AG10803 (cell line): ENCODE measurements around the gene BMPR1B.

Experiments
- DNase-seq: peaks from one replicate; pipeline ENCODE4 v3.0.0; 2010; ENCODE audit warnings: low read depth
- H3K4me3 ChIP-seq: 2 replicates; pipeline ENCODE4 v1.5.1; 2011; ENCODE audit warnings: mild to moderate bottlenecking, low read length, control low read depth
- CTCF ChIP-seq: conservative IDR thresholded peaks from 2 replicates; pipeline ENCODE4 v1.5.1; 2011; ENCODE audit warnings: mild to moderate bottlenecking, low read length, control low read depth, inconsistent platforms

The BMPR1B gene

GRCh38 chr4:95178938-95179337 lies 421.2 kb downstream of the BMPR1B start:
- no peak overlapping the region for H3K4me3 ChIP-seq
- no peak for TF ChIP-seq CTCF
- no peak for DNase-seq

GRCh38 chr4:95180531-95181242 lies 422.9 kb downstream of the BMPR1B start:
- H3K4me3 ChIP-seq: no peak overlapping the region
- TF ChIP-seq CTCF: no peak
- DNase-seq: no peak

GRCh38 chr4:95181243-95181995 lies 423.7 kb downstream of the BMPR1B start:
- H3K4me3 ChIP-seq: no peak overlapping the region
- TF ChIP-seq CTCF: no peak
- DNase-seq: peak; percentile 27

- no peak for DNase-seq
- H3K4me3 ChIP-seq: no peak overlapping the region
- no peak for TF ChIP-seq CTCF
These were observed 424.2 kb downstream of the BMPR1B start for GRCh38 chr4:95181996-95182306.

GRCh38 chr4:95183656-95184408 lies 426.1 kb downstream of the BMPR1B start:
- no peak for TF ChIP-seq CTCF

GRCh38 chr4:95186666-95187065 lies 428.9 kb downstream of the BMPR1B start:
- TF ChIP-seq CTCF: no peak
- H3K4me3 ChIP-seq: no peak overlapping the region
- no peak for DNase-seq

More at GRCh38 chr4:95183656-95184408, 426.1 kb downstream of the BMPR1B start:
- H3K4me3 ChIP-seq: no peak overlapping the region
- DNase-seq: no peak
